Activated CD8-positive, alpha-beta memory T cell treated with anti-CD3 and anti-CD28 coated beads, Interleukin-2, amount 50 U/mL, for 1 hour (primary cell): ENCODE results near the gene PXT1.
A peak's percentile ranks its signal among the peaks of the same experiment; 100 is the strongest.
"Not testable (repeated sequence)": the region's sequence is repeated elsewhere in the genome, so short reads cannot be mapped to it uniquely, and the experiment has no call there.

ENCODE experiments used
- DNase-seq: peaks from one replicate; pipeline ENCODE4 v3.0.0-alpha.2; 2020; ENCODE audit errors: extremely low read depth

Gene PXT1

DNA sequence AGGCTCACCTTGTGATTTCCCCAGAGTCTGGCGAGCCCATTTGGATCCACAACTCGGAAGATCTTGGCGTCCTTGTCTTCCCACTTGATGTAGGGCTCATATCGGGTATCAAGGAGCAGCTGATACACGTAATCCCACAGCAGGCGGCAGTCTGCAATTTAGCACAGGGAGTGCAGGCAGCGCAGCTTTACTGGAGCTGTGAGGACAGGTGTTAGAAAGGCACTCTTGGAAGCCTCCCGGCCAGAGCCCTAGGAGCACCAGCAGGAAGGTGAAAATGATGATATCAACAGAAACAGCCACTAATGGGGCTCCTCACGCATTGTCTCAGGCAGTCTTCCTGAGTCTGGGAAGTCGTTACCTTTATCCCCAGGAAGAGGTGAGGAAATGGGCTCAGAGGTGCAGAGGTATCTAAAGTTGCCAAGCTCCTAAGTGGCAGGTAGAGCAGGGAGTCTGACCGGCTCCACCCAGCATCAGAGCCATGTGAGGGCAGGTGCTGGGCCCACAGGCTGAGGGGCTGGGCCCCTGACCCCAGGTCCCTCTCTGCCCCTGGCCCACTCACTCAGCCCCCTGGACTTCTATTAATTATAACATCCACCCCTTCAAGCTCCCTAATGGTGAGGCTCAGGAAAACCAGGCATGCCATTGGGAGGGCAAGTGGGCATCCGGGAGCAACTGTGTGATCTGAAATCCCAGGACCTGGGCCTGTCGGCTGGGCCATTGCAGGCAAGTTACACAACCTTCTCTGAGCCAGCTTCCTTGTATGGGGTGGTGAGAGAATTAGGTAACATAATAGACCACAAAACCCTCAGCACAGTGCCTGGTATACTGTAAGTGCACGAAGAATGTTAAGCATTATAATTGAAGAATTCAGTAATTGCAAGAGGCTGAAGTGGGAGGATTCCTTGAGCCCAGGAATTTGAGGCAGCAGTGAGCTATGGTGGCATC, 73.5 kb downstream of the PXT1 start:
- no peak for DNase-seq

DNA sequence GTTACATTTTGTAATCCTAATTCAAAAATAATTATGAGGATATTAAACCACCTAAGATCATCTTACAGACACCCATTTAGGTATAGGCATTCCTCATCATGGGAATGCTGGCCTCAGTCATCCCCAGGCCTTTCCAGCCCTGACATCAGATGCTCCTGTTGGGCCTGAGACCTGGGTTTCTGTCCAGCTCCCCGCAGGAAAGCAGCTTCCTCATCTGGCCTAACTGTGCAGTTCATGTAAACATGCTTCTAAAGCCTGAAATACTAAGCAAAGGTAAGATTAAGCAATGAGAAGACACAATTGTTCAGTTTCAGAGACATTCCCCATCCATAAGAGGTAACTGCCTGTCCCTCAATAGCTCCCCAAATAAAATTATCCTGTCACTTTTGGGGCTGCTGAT, 74.2 kb downstream of the PXT1 start:
- no peak for DNase-seq

DNA sequence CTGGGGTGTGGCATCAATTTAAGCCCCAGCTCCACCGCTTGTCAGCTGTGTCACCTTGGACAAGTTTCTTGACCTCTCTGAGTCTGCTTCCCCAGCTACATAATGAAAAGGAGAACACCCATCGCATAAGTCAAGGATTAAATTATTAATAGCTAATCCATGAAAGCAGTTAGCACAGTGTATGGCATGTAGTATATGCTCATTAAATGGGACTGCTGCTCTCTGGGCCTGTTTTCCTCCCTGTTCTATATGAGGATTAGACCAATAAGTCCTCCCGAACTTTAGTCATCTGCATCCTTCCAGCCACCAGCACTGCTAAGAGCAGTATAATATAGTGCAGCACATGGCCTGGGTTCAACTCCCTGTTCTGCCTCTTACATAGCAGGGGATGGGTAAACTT, 74.9 kb downstream of the PXT1 start:
- DNase-seq, result no peak

DNA sequence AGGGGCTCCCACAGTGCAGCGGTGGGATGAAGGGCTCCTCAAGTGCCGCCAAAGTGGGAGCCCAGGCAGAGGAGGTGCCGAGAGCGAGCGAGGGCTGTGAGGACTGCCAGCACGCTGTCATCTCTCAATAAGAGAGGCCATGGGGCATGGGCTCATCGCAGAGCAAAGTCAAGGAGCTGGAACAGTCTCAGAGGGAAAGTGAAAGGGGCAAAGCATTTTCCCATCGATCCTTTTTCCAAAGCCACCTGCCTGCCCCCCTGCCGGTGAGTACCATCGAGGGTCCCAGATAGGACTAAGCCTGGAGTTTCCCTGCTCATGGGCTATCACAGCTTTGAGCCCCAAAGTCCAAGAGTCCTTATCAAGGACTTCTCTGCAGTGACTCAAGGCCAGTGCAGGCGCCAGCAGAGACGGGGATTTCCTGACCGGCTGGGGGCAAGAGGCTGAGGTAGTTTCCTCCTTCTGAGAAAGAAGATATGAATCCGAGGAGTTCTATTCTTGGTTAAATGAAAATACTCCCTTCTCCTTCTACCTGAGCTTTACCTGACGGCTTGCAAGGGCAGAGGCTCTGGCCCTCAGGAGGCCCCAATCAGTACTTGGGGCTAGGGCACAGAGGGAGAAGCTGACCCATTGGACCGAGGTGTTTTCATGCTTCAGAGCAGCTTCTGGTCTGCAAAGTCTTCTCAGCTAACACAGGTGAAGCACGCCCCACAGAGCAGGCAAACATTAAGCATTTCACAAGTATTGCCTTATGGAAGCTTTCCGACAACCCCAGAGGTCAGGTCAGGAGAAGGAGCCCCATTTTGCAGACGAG, 77.8 kb downstream of the PXT1 start:
- DNase-seq, result no peak

DNA sequence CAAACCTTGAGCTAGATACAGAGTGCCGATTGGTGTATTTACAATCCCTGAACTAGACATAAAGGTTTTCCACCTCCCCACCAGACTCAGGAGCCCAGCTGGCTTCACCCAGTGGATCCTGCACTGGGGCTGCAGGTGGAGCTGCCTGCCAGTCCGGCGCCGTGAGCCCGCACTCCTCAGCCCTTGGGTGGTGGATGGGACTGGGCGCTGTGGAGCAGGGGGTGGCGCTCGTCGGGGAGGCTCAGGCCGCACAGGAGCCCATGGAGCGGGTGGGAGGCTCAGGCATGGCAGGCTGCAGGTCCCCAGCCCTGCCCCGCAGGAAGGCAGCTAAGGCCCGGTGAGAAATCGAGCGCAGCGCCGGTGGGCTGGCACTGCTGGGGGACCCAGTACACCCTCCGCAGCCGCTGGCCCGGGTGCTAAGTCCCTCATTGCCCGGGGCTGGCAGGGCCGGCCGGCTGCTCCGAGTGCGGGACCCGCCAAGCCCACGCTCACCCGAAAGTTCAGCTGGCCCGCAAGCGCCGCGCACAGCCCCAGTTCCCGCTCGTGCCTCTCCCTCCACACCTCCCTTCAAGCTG, 78.5 kb downstream of the PXT1 start:
- not testable (repeated sequence) for DNase-seq

DNA sequence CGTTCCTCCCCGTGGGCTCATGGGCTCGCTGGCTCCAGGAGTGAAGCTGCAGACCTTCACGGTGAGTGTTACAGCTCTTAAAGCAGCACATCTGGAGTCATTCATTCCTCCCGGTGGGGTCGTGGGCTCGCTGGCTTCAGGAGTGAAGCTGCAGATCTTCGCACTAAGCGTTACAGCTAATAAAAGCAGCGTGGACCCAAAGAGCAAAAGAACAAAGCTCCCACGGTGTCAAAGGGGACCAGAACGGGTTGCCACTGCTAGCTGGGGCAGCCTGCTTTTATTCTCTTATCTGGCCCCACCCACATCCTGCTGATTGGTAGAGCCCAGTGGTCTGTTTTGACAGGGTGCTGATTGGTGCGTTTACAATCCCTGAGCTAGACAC, 79.3 kb downstream of the PXT1 start:
- DNase-seq, result not testable (repeated sequence)

DNA sequence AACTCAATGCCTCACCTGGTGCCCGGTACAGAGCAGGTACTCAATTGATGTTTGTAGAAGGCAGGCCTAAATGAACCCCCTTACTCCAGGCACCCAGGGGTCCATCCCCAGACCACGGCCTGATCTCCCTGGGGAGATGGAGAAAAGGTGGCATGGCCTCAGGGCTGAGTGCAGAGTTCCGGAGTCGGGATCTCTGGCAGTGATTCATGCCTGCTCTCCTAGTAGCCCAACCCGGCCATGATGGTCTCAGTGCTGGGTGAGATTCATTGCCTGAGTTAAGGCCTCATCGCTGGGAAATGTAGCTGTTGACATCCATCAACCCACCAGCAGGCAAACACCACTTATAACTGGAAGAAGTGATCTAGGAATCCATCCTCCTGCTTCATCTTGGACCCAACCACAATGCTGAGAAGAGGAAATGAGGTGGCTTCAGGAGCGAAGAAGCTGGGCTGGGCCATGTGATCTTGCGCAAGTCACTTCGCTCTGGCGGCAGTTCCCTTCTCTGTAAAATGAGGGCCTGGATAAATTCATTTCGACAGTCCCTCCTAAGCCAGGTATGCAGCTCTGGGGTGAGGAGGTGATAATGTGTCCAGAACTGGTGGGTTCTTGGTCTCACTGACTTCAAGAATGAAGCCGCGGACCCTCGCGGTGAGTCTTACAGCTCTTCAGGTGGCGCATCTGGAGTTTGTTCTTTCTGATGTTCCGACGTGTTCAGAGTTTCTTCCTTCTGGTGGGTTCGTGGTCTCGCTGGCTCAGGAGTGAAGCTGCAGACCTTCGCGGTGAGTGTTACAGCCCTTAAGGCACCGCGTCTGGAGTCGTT, 79.9 kb downstream of the PXT1 start:
- DNase-seq, result no peak

DNA sequence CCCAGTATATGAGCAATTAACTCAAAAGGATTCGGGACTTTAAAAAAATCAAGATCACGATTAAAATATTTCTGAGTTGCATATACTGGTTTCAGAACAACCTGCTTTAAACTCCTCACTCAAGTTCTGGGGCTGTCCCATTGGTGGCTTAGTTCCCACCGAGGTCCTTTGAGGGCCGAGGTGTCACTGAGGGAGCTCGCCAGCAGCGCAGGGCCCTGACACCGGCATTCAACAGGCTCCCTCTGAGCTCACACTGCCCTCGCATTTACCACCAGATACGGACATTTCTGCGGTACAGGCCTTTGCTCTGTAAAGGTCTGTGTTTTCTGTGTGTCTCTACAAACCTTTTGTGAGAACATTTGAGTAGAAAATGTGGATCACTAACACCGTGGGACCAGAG, 81.6 kb downstream of the PXT1 start:
- DNase-seq, result no peak

DNA sequence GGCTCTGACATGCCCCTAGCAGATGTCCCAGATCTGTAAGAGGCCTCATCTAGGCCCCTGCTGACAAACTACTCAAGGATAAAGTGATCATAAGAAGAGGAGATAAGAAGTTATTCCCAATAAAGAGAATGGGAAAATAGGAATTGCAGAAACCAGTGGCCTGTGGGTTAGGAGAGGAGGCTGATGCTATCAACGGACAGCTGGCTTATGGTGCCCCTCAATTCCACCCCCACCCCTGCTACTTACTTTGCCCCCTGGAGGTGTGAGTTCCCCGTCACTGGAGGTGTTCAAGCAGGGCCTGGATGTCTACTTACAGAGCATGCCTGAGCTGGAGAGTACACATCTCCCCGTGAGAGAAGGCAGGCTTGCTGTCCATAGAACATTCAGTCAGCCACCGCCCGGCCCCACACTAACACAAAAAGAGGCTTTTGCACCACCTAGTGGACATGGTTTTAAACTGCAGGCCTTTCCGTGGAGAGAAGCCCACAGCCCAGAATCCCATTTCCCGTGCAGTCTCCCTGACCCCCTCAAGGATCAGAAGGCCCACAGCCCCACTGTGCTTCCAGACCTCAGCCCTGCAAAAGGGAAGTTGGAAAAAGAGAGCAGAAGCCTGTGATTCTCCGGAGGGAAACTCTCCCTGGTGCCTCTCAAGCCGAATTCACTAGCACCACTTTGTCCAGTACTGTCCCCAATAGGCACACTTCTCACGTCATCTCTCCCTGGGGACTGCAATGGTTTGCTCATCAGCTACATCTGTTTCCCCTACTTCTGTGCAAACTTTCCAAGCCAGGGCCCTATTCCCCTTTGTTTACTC, 82.2 kb downstream of the PXT1 start:
- peak; percentile 36 for DNase-seq

DNA sequence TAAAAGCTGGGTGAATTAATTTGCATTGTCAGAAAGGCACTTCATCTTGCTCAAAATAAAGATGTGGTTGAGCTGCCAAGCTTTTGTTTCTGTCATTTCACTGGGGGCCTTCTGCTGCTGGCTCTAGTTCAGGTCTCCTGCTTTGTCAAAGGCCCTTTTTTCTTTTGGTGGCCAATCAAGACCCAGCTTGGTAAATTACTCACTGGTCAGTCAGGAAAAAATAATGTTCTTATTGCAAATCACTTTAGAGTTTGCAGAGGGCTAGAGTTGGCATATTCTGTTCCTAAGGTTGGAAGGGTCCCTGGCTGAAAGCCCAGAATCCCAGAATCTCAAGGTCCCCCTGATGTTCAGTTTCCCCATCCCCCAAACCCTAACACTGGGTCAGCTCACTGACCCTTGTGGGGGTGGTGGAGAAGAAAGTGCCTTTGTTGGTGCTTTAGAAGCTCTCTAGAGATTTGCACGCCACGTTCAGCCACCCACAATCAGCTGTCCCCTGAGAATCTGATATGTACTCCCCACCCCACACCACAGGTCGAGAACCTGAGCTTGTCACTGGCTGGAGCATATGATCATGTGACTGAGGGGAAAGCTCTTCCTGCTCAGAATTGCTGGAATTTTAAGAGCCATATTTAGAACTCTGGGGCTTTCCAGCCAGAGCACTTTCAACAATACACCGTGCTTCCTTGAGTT, 84.3 kb downstream of the PXT1 start:
- DNase-seq, result no peak

DNA sequence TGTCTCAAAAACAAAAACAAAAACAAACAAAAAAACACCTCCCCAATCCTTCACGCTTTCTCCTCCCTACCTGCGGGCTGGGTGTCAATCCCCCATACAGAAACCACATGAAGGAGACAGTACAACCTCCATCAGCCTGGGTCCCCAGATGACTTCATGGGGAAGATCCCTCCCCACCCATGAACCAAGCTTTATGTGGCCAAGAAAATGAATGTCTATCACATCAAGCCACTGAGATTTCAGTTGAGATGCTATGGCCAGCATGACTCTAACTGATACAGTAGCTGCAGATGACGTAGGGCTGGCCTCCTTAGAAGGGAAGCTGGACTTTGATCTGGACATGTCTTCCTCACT, 84.8 kb downstream of the PXT1 start:
- DNase-seq, result no peak

DNA sequence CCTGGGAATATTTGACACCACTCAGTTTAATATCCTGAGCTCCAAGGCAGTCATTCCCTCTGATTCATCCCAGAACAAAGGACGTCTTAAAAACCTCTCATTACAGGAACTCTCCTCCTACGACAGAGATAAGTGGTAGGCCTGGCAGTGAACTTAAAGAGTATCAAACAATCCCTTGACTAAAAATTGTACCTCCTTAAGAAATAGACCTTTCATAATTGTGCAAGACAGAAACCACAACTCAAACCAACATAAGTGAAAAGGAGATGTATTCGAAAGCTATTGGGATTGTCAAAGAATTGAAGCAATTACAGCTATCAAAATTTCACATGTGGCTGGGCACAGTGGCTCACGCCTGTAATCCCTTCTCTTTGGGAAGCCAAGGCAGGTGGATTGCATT, 86.8 kb downstream of the PXT1 start:
- DNase-seq, result no peak

DNA sequence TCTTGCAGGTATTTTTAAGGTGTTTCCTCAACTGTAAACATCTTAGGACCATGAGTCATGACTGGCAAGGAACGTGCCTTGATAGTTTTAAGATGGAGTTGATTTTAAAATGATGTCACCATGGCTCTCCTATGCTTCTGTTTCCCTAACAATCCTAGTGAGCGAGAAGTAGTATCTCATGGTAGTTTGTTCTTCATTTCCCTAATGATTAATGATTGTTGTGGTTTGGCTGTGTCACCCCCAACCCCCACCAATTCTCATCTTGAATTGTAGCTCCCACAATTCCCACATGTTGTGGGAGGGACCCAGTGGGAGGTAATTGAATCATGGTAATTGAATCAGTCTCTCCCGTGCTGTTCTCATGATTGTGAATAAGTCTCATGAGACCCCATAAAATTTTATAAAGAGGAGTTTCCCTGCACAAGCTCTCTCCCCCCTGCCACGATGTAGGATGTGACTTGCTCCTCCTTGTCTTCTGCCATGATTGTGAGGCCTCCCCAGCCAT, 89.2 kb downstream of the PXT1 start:
- no peak for DNase-seq

DNA sequence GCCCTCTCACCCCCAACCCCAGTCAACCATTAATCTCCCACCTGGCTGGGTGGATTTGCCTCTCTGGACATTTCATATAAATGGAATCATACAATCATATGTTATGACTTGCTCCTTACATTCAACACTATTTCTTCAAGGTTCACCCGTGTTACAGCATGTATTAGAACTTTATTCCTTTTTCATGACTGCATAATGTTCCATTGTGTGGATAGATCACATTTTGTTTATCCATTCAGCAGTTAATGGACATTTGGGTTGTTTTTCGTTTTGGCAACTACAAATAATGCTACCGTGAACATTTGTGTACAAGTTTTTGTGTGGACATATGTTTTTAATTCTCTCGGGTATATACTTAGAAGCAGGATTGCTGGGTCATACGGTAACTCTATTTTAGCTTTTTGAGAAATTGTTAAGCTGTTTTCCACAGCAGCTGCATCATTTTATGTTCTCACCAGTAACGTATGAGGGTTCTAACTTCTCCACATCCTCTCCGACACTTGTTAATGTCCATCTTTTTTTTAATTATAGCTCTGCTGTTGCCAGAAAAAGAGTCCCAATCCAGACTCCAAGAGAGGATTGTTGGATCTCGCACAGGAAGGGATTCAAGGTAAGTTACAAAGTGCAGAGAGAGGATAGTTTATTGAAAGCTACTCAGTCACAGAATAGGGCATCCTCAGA, 90.0 kb downstream of the PXT1 start:
- no peak for DNase-seq

DNA sequence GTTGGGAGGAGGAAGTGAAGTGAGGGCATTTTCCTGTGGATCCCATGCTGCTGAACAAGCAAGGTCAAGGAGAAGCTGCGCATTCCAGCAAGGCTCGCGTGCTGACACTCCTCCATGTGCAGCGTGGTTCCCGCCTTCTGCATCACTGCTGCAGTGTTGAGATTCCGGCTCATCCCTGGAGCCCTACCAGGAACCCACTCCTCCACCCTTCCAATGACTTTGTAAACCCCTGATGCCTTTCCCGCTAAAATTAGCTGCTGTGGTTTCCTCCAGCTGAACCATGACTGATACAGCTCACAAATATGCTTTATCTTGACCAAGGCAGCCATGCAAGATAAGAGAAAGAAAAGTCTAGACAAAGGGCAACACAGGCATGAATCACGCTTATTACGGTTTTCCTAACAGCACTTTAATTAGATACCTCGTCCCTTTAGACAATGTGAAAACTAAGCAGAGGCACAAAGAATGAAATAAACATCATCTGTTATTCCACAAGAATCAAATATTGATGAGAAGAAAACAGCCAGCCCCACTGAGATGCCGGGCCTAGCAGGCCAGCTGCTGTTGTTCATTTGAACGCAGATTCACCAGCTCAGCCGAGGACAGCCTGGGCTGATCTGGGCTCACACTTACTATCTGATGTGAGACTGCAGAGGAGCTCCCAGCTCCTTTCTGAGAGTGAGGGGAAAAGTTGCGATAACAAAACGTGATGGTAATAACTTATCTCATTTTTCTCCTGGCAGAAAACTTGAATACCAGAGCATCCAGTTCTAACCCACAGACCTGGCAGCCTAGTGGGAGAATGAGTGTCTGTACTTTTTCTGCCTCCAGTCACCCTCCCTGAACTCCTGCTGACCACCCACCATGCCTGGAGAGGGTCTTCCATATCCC, 91.7 kb downstream of the PXT1 start:
- DNase-seq, result no peak

DNA sequence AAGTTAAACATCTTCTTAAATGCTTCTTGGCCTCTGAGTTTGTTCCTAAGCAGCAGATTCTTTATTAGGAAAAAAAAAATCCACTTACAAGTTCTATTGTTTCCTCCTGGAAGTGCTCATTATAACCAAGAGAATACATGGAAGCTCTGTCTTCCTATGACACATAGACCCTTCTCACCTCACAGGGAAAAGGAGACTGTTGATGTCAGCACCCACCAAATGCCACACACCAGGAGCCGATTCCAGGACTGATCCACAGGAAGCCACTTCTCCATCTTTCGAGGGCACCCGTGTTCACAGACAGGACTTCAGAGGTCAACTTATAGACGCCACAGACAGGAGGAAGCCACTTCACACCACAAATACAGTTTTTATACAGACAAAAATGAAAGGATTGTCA, 92.6 kb downstream of the PXT1 start:
- DNase-seq, result no peak

DNA sequence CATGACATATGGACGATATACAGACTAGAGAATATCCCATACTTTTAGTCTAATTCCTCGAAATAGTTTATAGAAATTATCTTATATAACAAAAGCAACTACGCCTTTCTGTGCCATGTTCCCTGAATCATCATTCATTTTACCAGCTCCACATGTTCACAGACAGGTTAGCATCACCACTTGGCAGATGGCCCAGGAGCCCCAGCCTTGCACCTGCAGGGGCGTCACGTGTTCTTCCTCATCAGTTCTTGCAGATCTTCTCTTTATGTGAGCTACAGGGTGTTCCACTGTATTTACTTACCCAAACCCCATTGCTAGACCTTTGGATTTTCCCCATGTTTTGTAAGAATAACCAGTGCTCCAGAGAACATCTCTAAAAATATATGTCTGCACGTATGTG, 93.4 kb downstream of the PXT1 start:
- DNase-seq, result no peak

DNA sequence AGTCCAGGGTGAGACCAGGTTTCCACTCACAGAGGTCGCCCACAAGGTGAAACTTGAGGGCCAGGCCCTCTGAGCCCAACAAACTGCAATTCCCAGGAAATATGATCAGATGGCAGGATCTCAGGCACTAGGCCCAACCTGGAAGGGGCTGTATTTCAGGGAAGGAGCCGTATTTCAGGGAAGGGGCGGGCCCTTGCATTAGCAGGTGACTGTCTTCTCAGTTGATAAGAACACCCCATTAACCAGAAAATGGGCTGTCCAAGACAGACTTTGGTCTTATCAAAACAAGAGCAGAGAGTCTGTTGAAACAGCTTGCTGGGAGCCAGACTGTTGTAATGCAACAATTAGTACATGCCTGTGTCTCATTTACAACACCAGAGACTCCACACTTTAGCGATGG, 95.0 kb downstream of the PXT1 start:
- no peak for DNase-seq
